Measurements from ENCODE around the gene NINJ2.

Gene NINJ2

DNA sequence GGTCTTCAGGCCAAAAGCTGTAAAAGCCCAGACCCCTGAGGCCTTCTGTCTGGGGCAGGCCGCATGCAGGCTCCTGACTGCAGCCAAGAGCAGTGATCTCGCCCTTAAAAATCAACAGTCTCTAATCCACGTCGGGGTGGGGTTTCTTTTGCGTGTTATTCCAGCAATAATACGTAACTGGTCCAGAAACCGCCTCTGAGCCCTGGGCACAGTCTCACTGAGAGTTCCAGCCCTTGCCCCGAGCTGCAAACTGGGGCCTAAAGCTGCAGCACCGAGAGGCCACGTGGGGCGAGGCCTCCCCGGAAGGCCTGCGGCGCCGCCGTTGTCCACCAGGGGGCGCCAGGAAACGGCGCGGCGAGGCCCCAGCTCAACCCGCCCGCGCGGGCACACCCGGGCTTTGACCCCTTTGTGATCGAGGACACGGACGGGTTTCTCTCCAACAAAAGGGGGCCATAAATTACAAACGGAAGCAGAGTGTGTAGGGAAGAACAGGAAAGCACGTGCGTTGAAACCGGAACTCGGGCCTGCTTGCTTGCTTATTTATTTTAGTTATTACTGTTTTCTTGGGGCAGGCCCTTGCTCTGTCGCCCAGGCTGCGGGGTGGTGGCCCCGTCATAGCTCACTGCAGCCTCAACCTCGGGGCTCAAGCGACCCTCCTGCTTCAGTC is 87.2 kb downstream of the NINJ2 start:
- Histone ChIP-seq H3K36me3 (ENCODE audit: control insufficient read depth, insufficient read depth, low read length) (no peaks in the 10 kb centered on the region), H3K4me3 (ENCODE audit: low read length) (peak overlapping the region; percentile 12), H3K9ac (ENCODE audit: low read length) (peak overlapping the region; percentile 16), H3K9me3 (ENCODE audit: control insufficient read depth, low read length) (no peaks in the 10 kb centered on the region), H3K27me3 (ENCODE audit: control insufficient read depth, insufficient read depth, low read length) (no peaks in the 10 kb centered on the region), H3K4me1 (ENCODE audit: control insufficient read depth, insufficient read depth, low read length) (peaks cover 31% of the 10 kb centered on the region)

DNA sequence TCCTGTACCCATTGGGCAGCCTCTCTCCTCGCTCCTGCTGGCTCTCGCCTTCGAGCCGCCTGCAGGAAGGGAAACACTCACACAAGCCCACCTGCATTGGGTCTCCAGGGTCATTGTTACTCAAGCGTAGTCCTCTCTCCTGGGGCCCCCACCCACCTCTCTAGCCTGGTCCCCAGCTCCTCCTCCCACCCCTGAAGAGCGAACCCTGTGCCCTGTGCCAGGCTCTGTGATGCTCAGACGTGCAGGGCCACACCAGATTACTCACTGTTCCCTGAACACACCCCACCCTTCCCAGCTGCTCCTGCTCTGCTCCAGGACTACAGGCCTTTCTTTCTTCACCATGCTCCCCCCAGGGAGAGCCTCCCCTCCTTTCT is 88.1 kb downstream of the NINJ2 start:
- peak overlapping the region; percentile 50 for H3K9ac ChIP-seq (ENCODE audit: low read length)
- H3K36me3 ChIP-seq (ENCODE audit: control insufficient read depth, insufficient read depth, low read length), result no peaks in the 10 kb centered on the region
- no peak overlapping the region for H3K4me3 ChIP-seq (ENCODE audit: low read length)
- H3K27me3 ChIP-seq (ENCODE audit: control insufficient read depth, insufficient read depth, low read length), result no peaks in the 10 kb centered on the region
- H3K4me1 ChIP-seq (ENCODE audit: control insufficient read depth, insufficient read depth, low read length), result peaks cover 39% of the 10 kb centered on the region
- no peaks in the 10 kb centered on the region for H3K9me3 ChIP-seq (ENCODE audit: control insufficient read depth, low read length)

DNA sequence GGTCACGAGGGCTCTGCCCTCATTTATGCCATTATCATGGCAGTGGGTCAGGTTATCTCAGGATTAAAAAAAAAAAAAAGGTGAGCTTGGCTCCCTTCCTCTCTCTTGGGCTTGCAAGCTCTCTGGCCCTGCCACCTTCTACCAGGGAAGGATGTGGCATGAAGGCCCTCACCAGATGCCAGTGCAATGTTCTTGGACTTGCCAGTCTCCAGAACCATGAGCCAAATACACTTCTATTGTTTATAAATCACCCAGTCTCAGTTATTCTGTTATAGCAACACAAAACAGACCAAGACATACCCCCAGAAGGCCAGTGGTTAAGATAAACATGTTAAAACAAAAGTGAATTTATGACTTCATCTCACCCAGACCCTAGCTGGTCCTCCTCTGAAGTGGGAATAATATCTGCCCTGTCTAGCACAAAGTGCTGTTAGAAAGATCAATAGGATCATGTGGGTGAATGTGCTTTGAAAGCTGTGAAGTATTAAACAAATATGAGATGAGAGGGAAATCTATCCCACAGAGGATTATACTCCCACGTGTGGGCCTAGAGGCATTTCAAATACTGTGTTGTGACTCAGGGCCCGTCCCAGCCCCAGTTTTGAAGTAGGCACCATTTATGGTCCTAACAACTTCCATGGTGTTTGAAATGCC is 88.6 kb downstream of the NINJ2 start:
- Histone ChIP-seq H3K27me3 (ENCODE audit: control insufficient read depth, insufficient read depth, low read length) (no peaks in the 10 kb centered on the region), H3K9ac (ENCODE audit: low read length) (peak overlapping the region; percentile 50), H3K4me3 (ENCODE audit: low read length) (no peak overlapping the region), H3K36me3 (ENCODE audit: control insufficient read depth, insufficient read depth, low read length) (no peaks in the 10 kb centered on the region), H3K4me1 (ENCODE audit: control insufficient read depth, insufficient read depth, low read length) (peaks cover 43% of the 10 kb centered on the region), H3K9me3 (ENCODE audit: control insufficient read depth, low read length) (no peaks in the 10 kb centered on the region)

DNA sequence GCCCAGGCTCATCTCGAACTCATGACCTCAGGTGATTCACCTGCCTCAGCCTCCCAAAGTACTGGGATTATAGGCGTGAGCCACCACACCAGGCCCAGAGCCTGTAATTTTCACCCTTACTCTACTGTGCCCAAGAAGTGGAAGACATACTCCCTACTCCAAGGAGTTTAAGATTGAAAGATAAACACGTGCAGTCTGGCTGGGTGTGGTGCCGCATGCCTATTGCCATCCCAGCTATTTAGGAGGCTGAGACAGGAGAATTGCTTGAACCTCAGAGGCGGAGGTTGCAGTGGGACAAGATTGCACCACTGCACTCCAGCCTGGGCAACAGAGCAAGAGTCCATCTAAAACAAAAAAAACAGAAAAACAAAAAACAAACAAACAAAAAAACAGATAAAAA is 90.0 kb downstream of the NINJ2 start:
- Histone ChIP-seq H3K36me3 (ENCODE audit: control insufficient read depth, insufficient read depth, low read length) (no peaks in the 10 kb centered on the region), H3K9ac (ENCODE audit: low read length) (no peak overlapping the region), H3K9me3 (ENCODE audit: control insufficient read depth, low read length) (no peaks in the 10 kb centered on the region), H3K4me1 (ENCODE audit: control insufficient read depth, insufficient read depth, low read length) (peaks cover 49% of the 10 kb centered on the region), H3K4me3 (ENCODE audit: low read length) (no peak overlapping the region), H3K27me3 (ENCODE audit: control insufficient read depth, insufficient read depth, low read length) (no peaks in the 10 kb centered on the region)

DNA sequence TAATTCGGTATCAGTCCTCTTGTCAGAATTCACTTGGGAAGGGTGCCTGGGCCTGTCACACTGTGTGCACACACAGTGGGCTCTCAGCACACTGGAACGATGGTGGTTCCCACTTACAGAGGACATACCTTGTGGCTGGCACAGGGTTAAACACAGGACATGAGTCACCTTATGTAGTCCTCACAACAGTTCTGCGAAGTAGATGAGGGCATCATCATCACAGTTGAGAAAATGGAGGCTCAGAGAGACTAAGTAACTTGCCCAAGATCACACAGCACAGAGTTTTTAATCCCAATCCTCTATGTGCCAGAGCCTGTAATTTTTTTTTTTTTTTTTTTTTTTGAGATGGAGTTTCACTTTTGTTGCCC is 90.7 kb downstream of the NINJ2 start:
- Histone ChIP-seq H3K9me3 (ENCODE audit: control insufficient read depth, low read length) (no peaks in the 10 kb centered on the region), H3K27me3 (ENCODE audit: control insufficient read depth, insufficient read depth, low read length) (no peaks in the 10 kb centered on the region), H3K4me1 (ENCODE audit: control insufficient read depth, insufficient read depth, low read length) (peaks cover 51% of the 10 kb centered on the region), H3K9ac (ENCODE audit: low read length) (no peak overlapping the region), H3K4me3 (ENCODE audit: low read length) (no peak overlapping the region), H3K36me3 (ENCODE audit: control insufficient read depth, insufficient read depth, low read length) (no peaks in the 10 kb centered on the region)

DNA sequence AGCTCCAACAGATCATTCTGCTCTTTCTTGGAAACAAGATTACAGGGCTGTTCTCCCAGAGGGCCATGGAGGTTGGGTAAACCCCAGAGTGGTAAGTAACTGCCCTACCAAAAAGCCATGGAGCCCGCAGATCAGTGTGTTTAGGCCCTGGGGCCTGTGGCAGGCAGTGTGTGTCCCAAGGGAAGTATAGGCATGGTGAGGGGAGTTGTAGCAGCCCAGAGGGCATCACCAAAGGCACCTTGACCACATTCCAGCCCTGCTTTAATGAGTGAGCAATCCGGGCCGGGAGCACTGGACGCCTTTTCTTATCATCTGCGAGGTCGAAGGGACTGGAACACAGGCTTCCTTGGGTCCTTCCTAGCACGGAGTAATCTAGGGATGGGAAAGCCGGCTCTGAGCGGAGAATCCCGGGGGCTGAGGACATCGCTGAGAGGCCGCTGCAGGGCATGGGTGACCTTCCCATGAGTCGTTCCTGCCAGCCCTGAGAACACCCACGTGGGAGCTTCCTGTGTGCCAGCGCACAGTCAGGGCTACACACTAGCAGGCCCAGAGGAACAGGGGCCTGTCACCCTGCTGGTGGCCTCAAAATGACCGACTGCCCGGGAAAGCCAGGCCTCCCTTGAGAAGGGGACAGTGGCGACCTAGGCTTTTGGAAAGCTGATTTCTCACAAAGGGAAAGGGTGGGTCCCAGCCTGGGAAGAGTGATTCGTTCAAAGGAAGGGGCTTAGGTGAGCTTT is 91.3 kb downstream of the NINJ2 start:
- Histone ChIP-seq H3K9ac (ENCODE audit: low read length) (no peak overlapping the region), H3K27me3 (ENCODE audit: control insufficient read depth, insufficient read depth, low read length) (no peaks in the 10 kb centered on the region), H3K9me3 (ENCODE audit: control insufficient read depth, low read length) (no peaks in the 10 kb centered on the region), H3K36me3 (ENCODE audit: control insufficient read depth, insufficient read depth, low read length) (no peaks in the 10 kb centered on the region), H3K4me1 (ENCODE audit: control insufficient read depth, insufficient read depth, low read length) (peaks cover 51% of the 10 kb centered on the region), H3K4me3 (ENCODE audit: low read length) (no peak overlapping the region)

DNA sequence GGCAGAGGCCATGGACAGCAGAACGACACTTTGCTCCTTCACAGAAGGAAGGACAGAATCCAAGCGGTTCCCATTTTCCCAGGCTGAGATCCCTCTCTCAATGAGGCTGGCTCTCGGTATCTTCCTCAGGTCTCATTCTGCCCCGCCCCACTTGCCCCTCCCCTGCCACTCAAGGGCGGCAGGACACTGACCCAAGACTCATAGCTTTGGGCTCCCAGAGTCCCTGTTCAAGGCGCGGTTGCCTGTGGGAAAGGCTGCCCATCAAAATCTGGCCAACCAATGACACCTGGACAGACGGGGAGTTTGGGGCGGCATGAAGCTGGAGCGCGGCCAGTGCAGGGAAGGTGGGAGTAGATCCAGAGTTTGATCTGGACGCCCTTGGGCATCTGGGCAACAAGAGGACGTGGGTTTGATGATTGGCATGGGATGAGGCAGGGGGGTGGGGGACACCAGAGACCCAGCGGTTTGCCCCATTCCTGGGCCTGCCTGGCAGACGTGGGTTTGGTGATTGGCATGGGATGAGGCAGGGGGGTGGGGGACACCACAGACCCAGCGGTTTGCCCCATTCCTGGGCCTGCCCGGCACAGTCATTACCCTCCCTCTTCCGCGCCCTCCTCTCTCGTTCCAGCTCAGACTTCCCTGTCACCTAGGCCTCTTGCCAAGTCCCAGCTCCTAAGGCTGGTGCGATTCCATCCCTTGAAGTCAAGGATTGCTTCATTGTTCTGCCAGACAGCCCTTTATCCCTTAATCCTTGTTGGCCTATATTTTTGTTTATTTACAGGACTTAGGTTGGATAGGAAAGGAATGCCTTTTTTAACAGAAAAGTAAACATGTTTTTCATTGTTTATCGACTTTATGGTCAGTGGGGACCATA is 92.1 kb downstream of the NINJ2 start:
- H3K9ac ChIP-seq (ENCODE audit: low read length), result peak overlapping the region; percentile 80
- H3K4me3 ChIP-seq (ENCODE audit: low read length), result peak overlapping the region; percentile 70
- peaks cover 47% of the 10 kb centered on the region for H3K4me1 ChIP-seq (ENCODE audit: control insufficient read depth, insufficient read depth, low read length)
- H3K27me3 ChIP-seq (ENCODE audit: control insufficient read depth, insufficient read depth, low read length), result no peaks in the 10 kb centered on the region
- H3K36me3 ChIP-seq (ENCODE audit: control insufficient read depth, insufficient read depth, low read length), result no peaks in the 10 kb centered on the region
- no peaks in the 10 kb centered on the region for H3K9me3 ChIP-seq (ENCODE audit: control insufficient read depth, low read length)

DNA sequence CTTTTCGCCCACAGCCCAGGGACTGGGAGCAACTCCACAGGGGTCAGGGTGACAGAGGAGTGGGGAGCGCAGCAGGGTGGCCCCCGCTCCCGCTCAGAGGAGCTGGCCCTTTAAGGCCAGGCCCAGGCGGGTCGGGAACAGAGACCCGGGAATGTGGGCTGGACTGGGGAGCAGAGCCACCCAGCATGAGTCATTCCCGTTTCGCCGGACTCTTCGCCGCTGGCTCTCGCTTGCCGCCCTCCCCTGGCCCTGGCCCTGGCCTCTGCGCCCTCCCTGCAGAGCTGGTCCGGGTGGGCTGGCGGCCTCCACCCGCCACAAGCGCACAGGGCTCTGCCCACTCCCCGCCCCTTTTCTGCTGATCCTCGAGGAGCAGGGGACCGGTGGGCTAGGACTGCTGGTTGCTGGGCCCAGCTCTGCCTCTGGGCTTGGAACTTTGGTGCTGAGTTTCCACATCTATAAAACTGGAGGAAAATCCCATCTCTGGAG is 92.8 kb downstream of the NINJ2 start:
- Histone ChIP-seq H3K9ac (ENCODE audit: low read length) (peak overlapping the region; percentile 80), H3K4me1 (ENCODE audit: control insufficient read depth, insufficient read depth, low read length) (peaks cover 40% of the 10 kb centered on the region), H3K36me3 (ENCODE audit: control insufficient read depth, insufficient read depth, low read length) (no peaks in the 10 kb centered on the region), H3K9me3 (ENCODE audit: control insufficient read depth, low read length) (no peaks in the 10 kb centered on the region), H3K4me3 (ENCODE audit: low read length) (peak overlapping the region; percentile 70), H3K27me3 (ENCODE audit: control insufficient read depth, insufficient read depth, low read length) (no peaks in the 10 kb centered on the region)

DNA sequence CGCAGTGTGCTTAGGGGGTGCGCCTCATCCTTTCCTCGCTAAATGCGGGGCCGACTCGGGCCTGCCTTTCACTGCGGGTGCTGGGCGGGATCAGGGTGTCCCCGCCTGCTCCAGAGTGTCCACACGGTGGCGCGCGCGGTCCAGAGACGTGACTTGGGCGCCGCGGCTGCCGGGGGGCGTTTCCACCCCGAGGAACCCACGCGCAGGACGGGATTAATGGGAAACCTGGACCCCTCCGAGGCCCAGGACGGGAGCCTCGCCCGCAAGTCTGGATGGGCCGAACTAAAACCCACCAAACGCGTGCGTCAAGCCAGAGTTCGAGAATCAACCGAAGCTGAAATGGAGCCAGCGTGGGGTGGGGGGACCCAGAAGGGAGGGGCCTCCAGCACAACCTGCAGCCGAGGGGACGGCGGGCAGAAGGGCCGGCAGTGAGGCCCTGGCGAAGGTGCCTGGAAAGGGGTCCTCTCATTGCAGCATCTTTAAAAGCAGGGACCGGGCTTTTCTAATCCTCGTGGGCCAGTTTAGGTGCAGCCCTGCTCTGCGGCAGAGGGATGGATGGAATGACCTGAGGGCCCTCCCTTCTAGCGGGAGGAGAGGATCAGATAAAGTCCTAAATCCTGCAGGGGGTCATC is 93.3 kb downstream of the NINJ2 start:
- peak overlapping the region; percentile 80 for H3K9ac ChIP-seq (ENCODE audit: low read length)
- no peaks in the 10 kb centered on the region for H3K27me3 ChIP-seq (ENCODE audit: control insufficient read depth, insufficient read depth, low read length)
- peaks cover 35% of the 10 kb centered on the region for H3K4me1 ChIP-seq (ENCODE audit: control insufficient read depth, insufficient read depth, low read length)
- H3K9me3 ChIP-seq (ENCODE audit: control insufficient read depth, low read length), result no peaks in the 10 kb centered on the region
- no peaks in the 10 kb centered on the region for H3K36me3 ChIP-seq (ENCODE audit: control insufficient read depth, insufficient read depth, low read length)
- H3K4me3 ChIP-seq (ENCODE audit: low read length), result peak overlapping the region; percentile 70

DNA sequence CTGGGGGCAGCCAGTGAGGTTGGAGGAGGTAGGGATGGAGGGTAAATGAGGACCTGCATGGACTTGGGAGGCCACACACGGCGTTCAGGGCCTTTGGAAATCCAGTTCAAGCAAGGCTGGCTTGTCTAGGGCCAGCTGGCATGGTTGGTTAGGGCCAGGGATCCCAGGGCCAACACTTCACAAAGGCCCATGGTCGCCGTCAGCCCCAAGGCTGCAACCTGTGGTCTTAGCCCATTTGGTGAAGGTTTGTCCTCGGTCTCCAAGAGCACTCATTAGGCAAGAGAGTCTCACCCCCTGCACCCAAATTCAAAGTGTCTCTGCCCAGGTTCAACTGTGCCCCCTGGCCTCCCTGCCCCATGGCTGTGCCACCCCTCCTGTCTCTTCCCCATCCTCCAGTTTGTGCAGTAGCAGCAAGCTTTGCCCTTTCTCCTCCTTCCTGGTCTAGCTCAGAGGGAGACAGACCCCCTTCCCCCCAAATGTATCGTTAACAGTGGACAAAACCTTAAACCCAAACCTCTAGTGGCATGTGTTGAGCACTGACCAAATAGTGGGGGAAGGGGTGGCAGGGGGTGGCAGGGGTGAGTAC is 94.1 kb downstream of the NINJ2 start:
- H3K9ac ChIP-seq (ENCODE audit: low read length), result peak overlapping the region; percentile 41
- no peak overlapping the region for H3K4me3 ChIP-seq (ENCODE audit: low read length)
- H3K27me3 ChIP-seq (ENCODE audit: control insufficient read depth, insufficient read depth, low read length), result no peaks in the 10 kb centered on the region
- H3K4me1 ChIP-seq (ENCODE audit: control insufficient read depth, insufficient read depth, low read length), result peaks cover 31% of the 10 kb centered on the region
- H3K9me3 ChIP-seq (ENCODE audit: control insufficient read depth, low read length), result no peaks in the 10 kb centered on the region
- no peaks in the 10 kb centered on the region for H3K36me3 ChIP-seq (ENCODE audit: control insufficient read depth, insufficient read depth, low read length)

DNA sequence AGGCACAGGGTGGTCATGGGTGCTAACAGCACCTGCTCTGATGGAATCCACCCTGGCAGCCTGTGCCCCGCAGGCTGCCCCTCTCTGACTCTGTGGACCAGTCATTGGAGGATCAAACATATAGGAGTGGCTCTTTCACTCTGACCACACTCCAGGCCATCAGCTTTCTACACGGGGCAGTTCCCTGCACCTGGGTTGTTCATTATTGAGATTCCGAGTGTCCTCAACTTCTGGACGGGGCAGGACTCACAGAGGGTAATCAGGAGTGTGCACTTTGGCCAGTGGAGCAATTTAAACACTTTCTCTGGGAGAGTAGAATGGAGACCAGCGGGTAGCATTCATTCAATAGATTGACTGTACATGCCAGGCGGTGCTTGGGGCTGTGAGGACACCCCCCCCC is 94.8 kb downstream of the NINJ2 start:
- peaks cover 31% of the 10 kb centered on the region for H3K4me1 ChIP-seq (ENCODE audit: control insufficient read depth, insufficient read depth, low read length)
- no peak overlapping the region for H3K9ac ChIP-seq (ENCODE audit: low read length)
- no peaks in the 10 kb centered on the region for H3K9me3 ChIP-seq (ENCODE audit: control insufficient read depth, low read length)
- H3K36me3 ChIP-seq (ENCODE audit: control insufficient read depth, insufficient read depth, low read length), result no peaks in the 10 kb centered on the region
- H3K4me3 ChIP-seq (ENCODE audit: low read length), result no peak overlapping the region
- no peaks in the 10 kb centered on the region for H3K27me3 ChIP-seq (ENCODE audit: control insufficient read depth, insufficient read depth, low read length)

All from mucosa of stomach (tissue), 1 donor.